LoVo (cell line): Measurements from ENCODE around the gene TRIM43B.
"Not testable (repeated sequence)": the region's sequence is repeated elsewhere in the genome, so short reads cannot be mapped to it uniquely, and the experiment has no call there.

ENCODE experiments used
- DNase-seq: peaks from one replicate; pipeline ENCODE4 v3.0.0-alpha.2; 2016; ENCODE audit warnings: low spot score

The TRIM43B gene

GRCh38 chr2:95433973-95434372 lies 50.6 kb downstream of the TRIM43B start:
- not testable (repeated sequence) for DNase-seq

DNA sequence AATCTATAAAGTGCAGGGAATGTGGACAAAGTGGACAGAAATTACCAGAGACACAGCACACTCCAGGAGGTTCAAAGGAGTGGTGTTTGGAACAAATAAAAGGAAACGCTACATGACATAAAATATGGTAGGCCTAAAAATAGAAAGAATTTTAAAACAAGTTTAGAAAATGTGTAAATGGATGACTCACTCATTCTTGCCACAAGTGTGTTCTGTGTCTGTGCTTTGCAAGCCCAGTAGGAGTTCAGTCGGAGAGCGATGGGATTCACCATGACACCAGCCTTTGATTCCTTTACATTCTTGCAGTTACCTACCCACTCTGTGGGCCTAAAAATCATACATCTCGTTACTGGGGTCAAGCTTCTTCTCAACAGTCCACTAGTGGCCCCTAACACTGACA lies 51.2 kb downstream of the TRIM43B start:
- DNase-seq = not testable (repeated sequence)

DNA sequence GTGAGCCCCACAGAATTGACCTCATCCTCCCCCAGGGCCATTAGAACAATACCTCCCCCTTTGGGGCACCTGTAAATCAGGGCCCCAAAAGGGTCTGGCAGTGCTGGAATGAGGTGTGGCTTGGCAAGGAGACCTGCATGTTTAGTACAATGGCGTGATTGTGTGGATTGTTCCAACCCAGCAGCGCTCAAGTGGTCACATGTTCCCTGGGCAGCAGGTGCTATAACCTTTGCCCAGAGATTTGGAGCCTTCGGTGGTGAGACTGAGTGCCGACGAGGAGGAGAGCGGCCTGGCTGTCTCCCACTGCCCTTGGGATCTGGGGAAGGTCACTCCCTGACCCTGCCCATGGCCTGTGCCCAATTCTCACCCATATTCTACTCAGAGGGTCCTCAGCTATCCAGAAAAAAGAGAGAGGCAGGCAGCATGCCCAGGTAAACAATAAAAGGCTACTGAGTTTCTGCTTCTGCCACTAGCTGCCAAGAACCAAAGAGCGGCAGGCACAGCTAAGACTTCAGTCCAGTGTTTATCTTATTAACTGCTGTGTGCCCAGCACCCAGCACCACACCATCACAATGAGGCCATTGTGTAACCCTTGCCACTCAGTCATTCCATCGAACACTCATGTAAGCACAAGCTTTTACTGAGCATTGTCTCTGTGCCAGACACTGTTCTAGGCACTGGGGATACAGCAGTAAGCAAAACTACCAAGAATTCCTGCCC lies 54.6 kb downstream of the TRIM43B start:
- not testable (repeated sequence) for DNase-seq

GRCh38 chr2:95427196-95427867 lies 57.2 kb downstream of the TRIM43B start:
- DNase-seq = not testable (repeated sequence)
